Astrocyte (in vitro differentiated cells and primary cell): ENCODE measurements around the gene SAFB2. TPM values are rescaled to one million over a fixed set of nuclear protein-coding genes. Genes with fewer than 3 reads are reported as not detected.

Experiments
- DNase-seq: peaks from one replicate; pipeline ENCODE4 v3.0.0-alpha.2; 2010; ENCODE audit warnings: low read depth
- FAIRE-seq: peaks from 2 replicates; lab custom pipeline; 2011; peaks lifted over from hg19 to GRCh38; lab: Jason Lieb, UNC
- H2AFZ ChIP-seq: 2 replicates; pipeline ENCODE4 v1.6.0; 2012; ENCODE audit warnings: low read depth, low read length, inconsistent platforms
- H3K27ac ChIP-seq: 2 replicates; pipeline ENCODE4 v1.5.1; 2011; ENCODE audit warnings: low read depth, low read length, inconsistent platforms
- H3K27me3 ChIP-seq: 2 replicates; pipeline ENCODE4 v1.6.0; 2011; ENCODE audit warnings: low read length, inconsistent platforms; ENCODE audit not compliant: insufficient read depth
- H3K36me3 ChIP-seq: 2 replicates; pipeline ENCODE4 v1.5.1; 2011; ENCODE audit warnings: low read length, inconsistent platforms; ENCODE audit not compliant: insufficient read depth
- H3K4me1 ChIP-seq: 2 replicates; pipeline ENCODE4 v1.5.1; 2011; ENCODE audit warnings: low read length, inconsistent platforms; ENCODE audit not compliant: insufficient read depth
- H3K4me2 ChIP-seq: 2 replicates; pipeline ENCODE4 v1.6.0; 2012; ENCODE audit warnings: low read length, inconsistent platforms
- H3K4me3 ChIP-seq: 2 replicates; pipeline ENCODE4 v1.5.1; 2011; ENCODE audit warnings: low read depth, mild to moderate bottlenecking, low read length, inconsistent platforms; ENCODE audit not compliant: insufficient read depth
- H3K79me2 ChIP-seq: 2 replicates; pipeline ENCODE4 v1.6.0; 2012; ENCODE audit warnings: mild to moderate bottlenecking, low read length, inconsistent platforms; ENCODE audit not compliant: insufficient read depth
- H3K9ac ChIP-seq: 2 replicates; pipeline ENCODE4 v1.6.0; 2012; ENCODE audit warnings: mild to moderate bottlenecking, low read length, inconsistent platforms
- H3K9me3 ChIP-seq: 2 replicates; pipeline ENCODE4 v1.5.1; 2012; ENCODE audit warnings: low read depth, mild to moderate bottlenecking, low read length, inconsistent platforms; ENCODE audit not compliant: insufficient read depth
- H4K20me1 ChIP-seq: 2 replicates; pipeline ENCODE4 v1.6.0; 2012; ENCODE audit warnings: low read length, inconsistent platforms; ENCODE audit not compliant: insufficient read depth
- H3K27ac Mint-ChIP-seq: one replicate; pipeline ENCODE4 v1.8.0; 2021; ENCODE audit warnings: mild to moderate bottlenecking, mixed read lengths; ENCODE audit not compliant: unreplicated experiment
- H3K27me3 Mint-ChIP-seq: one replicate; pipeline ENCODE4 v1.8.0; 2021; ENCODE audit warnings: low read depth, mixed read lengths; ENCODE audit not compliant: unreplicated experiment
- H3K36me3 Mint-ChIP-seq: one replicate; pipeline ENCODE4 v1.8.0; 2021; ENCODE audit warnings: low read depth, mixed read lengths; ENCODE audit not compliant: unreplicated experiment
- H3K4me1 Mint-ChIP-seq: one replicate; pipeline ENCODE4 v1.8.0; 2021; ENCODE audit warnings: low read depth, mixed read lengths; ENCODE audit not compliant: unreplicated experiment
- H3K4me3 Mint-ChIP-seq: one replicate; pipeline ENCODE4 v1.8.0; 2021; ENCODE audit warnings: mild to moderate bottlenecking, moderate library complexity, mixed read lengths; ENCODE audit not compliant: unreplicated experiment
- H3K9me3 Mint-ChIP-seq: one replicate; pipeline ENCODE4 v1.8.0; 2021; ENCODE audit warnings: mild to moderate bottlenecking, mixed read lengths; ENCODE audit not compliant: unreplicated experiment
- EZH2 ChIP-seq: IDR thresholded peaks from 2 replicates; pipeline ENCODE4 v1.6.1; 2012; ENCODE audit warnings: mild to moderate bottlenecking, low read length, inconsistent platforms; ENCODE audit not compliant: insufficient read depth
- total RNA-seq: library from RNA; stranded (reverse); gene quantifications from 2 replicates; pipeline ENCODE4 v1.2.1, GENCODE V29; 2021
- TF ChIP-seq, protein P1 (sequence below): IDR thresholded peaks from 2 replicates; pipeline ENCODE4 v1.5.1; 2011; ENCODE audit warnings: low read depth, mild to moderate bottlenecking, inconsistent platforms, low read length, moderate library complexity; ENCODE audit not compliant: insufficient read depth

SAFB2 gene
- total RNA-seq, 1 donor from 2014 or later, result 50.6 TPM

DNA sequence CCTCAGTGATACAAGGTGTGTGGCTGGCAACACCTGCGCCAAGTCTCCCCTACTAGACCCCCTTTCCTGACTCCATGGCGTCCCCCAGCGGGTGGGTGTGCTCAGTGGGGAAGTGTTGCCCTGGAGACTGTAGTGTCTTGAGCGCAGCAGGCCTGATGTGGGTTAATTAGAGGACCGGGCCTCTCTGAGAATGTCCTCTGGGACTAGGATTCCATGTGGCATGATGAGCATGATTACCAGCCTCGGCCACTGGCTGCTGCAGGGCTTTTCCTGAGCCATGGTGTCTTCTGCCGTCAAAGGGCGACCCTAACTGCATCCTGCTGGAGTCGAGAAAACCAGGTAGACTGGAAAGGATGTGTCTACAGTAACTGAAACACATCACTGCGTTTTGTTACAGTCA is 29.7 kb upstream of the SAFB2 start:
- Histone ChIP-seq H3K9me3 (no peaks in the 10 kb centered on the region), H3K27me3 (no peaks in the 10 kb centered on the region), H3K4me2 (no peak overlapping the region), H3K79me2 (peaks cover 9% of the 10 kb centered on the region), H3K36me3 (peaks cover 64% of the 10 kb centered on the region), H3K27ac (no peak overlapping the region), H3K9ac (no peak overlapping the region), H4K20me1 (peaks cover 42% of the 10 kb centered on the region), H3K4me3 (no peak overlapping the region), H3K4me1 (no peaks in the 10 kb centered on the region), H2AFZ (no peak overlapping the region)
- Mint-ChIP-seq H3K9me3 (no peaks in the 10 kb centered on the region), H3K4me3 (no peak overlapping the region), H3K27me3 (no peaks in the 10 kb centered on the region), H3K4me1 (no peaks in the 10 kb centered on the region), H3K27ac (no peak overlapping the region), H3K36me3 (peaks cover 33% of the 10 kb centered on the region)
- no peak for TF ChIP-seq EZH2
- TF ChIP-seq, protein P1, sequence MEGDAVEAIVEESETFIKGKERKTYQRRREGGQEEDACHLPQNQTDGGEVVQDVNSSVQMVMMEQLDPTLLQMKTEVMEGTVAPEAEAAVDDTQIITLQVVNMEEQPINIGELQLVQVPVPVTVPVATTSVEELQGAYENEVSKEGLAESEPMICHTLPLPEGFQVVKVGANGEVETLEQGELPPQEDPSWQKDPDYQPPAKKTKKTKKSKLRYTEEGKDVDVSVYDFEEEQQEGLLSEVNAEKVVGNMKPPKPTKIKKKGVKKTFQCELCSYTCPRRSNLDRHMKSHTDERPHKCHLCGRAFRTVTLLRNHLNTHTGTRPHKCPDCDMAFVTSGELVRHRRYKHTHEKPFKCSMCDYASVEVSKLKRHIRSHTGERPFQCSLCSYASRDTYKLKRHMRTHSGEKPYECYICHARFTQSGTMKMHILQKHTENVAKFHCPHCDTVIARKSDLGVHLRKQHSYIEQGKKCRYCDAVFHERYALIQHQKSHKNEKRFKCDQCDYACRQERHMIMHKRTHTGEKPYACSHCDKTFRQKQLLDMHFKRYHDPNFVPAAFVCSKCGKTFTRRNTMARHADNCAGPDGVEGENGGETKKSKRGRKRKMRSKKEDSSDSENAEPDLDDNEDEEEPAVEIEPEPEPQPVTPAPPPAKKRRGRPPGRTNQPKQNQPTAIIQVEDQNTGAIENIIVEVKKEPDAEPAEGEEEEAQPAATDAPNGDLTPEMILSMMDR, result no peak
- DNase-seq (no peak), FAIRE-seq (no peak)

GRCh38 chr19:5651361-5651760 is 28.8 kb upstream of the SAFB2 start:
- Mint-ChIP-seq H3K4me3 (no peak overlapping the region), H3K27me3 (no peaks in the 10 kb centered on the region), H3K36me3 (peaks cover 35% of the 10 kb centered on the region), H3K27ac (no peak overlapping the region), H3K4me1 (no peaks in the 10 kb centered on the region), H3K9me3 (no peaks in the 10 kb centered on the region)
- no peak for DNase-seq
- no peaks in the 10 kb centered on the region for H3K27me3 ChIP-seq
- no peak overlapping the region for H2AFZ ChIP-seq
- H3K9ac ChIP-seq, result no peak overlapping the region
- no peaks in the 10 kb centered on the region for H3K4me1 ChIP-seq
- no peak overlapping the region for H3K27ac ChIP-seq
- no peaks in the 10 kb centered on the region for H3K9me3 ChIP-seq
- no peak overlapping the region for H3K4me2 ChIP-seq
- TF ChIP-seq, protein P1, result no peak
- FAIRE-seq, result no peak
- H3K4me3 ChIP-seq, result no peak overlapping the region
- H4K20me1 ChIP-seq, result peaks cover 51% of the 10 kb centered on the region
- H3K79me2 ChIP-seq, result peaks cover 18% of the 10 kb centered on the region
- H3K36me3 ChIP-seq, result peaks cover 66% of the 10 kb centered on the region

DNA sequence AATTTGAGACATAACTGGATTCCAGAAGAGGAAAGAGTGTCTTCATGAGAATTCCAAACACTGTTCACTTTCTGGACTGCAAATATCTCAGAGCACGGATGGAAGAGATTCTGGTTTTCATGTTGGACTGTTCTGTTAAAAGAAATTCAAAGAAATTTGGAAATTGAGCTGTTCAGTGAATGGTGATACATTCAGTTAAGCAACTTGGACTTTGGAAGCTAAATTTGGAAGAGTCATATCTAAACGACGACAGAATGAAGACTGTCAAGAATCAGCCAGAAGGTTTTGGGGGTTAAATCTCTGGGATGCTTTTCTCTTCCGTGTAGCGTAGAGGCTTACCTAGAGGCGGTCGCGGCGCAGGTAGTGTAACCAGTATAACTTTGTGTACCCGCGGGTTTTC is 25.9 kb upstream of the SAFB2 start:
- Mint-ChIP-seq H3K9me3 (no peaks in the 10 kb centered on the region), H3K27me3 (no peaks in the 10 kb centered on the region), H3K27ac (no peak overlapping the region), H3K4me3 (no peak overlapping the region), H3K36me3 (peaks cover 33% of the 10 kb centered on the region), H3K4me1 (peaks cover 13% of the 10 kb centered on the region)
- no peak overlapping the region for H3K27ac ChIP-seq
- H3K9ac ChIP-seq, result no peak overlapping the region
- H3K9me3 ChIP-seq, result no peaks in the 10 kb centered on the region
- H3K27me3 ChIP-seq, result no peaks in the 10 kb centered on the region
- FAIRE-seq, result peak; percentile 56
- no peak overlapping the region for H3K4me2 ChIP-seq
- H3K4me1 ChIP-seq, result peaks cover 6% of the 10 kb centered on the region
- H3K4me3 ChIP-seq, result no peak overlapping the region
- DNase-seq, result no peak
- H4K20me1 ChIP-seq, result peaks cover 68% of the 10 kb centered on the region
- H2AFZ ChIP-seq, result no peak overlapping the region
- H3K36me3 ChIP-seq, result peaks cover 57% of the 10 kb centered on the region
- H3K79me2 ChIP-seq, result peaks cover 47% of the 10 kb centered on the region
- no peak for TF ChIP-seq EZH2
- TF ChIP-seq, protein P1, result no peak
